BLaER1 (cell line): ENCODE data around the gene CUBN.

Experiments used
- H3K27ac ChIP-seq: shearing (Covaris generic); formaldehyde crosslinking; 2 replicates; pipeline ENCODE4 v1.8.1; 2022
- H3K27me3 ChIP-seq: shearing (Covaris generic); formaldehyde crosslinking; 2 replicates; pipeline ENCODE4 v1.8.1; 2022
- H3K36me3 ChIP-seq: shearing (Covaris generic); formaldehyde crosslinking; 2 replicates; pipeline ENCODE4 v1.8.1; 2022
- H3K4me1 ChIP-seq: shearing (Covaris generic); formaldehyde crosslinking; 2 replicates; pipeline ENCODE4 v1.8.1; 2022
- H3K4me2 ChIP-seq: shearing (Covaris generic); formaldehyde crosslinking; 2 replicates; pipeline ENCODE4 v1.8.1; 2022
- H3K4me3 ChIP-seq: shearing (Covaris generic); formaldehyde crosslinking; 2 replicates; pipeline ENCODE4 v1.8.1; 2022
- H3K9ac ChIP-seq: shearing (Covaris generic); formaldehyde crosslinking; 2 replicates; pipeline ENCODE4 v1.8.1; 2022
- H3K9me3 ChIP-seq: shearing (Covaris generic); formaldehyde crosslinking; 2 replicates; pipeline ENCODE4 v1.8.1; 2022
- H4K20me1 ChIP-seq: shearing (Covaris generic); formaldehyde crosslinking; 2 replicates; pipeline ENCODE4 v1.8.1; 2022
- Cebpa-rat ChIP-seq: shearing (Covaris generic); IDR thresholded peaks from 2 replicates; pipeline ENCODE4 v1.8.1; 2022

Gene CUBN

GRCh38 chr10:16867990-16868389 lies 261.6 kb downstream of the CUBN start:
- Histone ChIP-seq H3K27me3 (no peaks in the 10 kb centered on the region), H4K20me1 (no peaks in the 10 kb centered on the region), H3K27ac (no peak overlapping the region), H3K4me2 (no peak overlapping the region), H3K4me3 (no peak overlapping the region), H3K4me1 (peaks cover 18% of the 10 kb centered on the region), H3K36me3 (no peaks in the 10 kb centered on the region), H3K9me3 (0 out of 2 replicates have a peak, but pooled peaks cover 10% of the 10 kb centered on the region), H3K9ac (no peak overlapping the region)
- TF ChIP-seq Cebpa-rat, result no peak

GRCh38 chr10:16867556-16867955 lies 262.1 kb downstream of the CUBN start:
- no peak overlapping the region for H3K27ac ChIP-seq
- no peak for TF ChIP-seq Cebpa-rat
- no peak overlapping the region for H3K4me3 ChIP-seq
- no peaks in the 10 kb centered on the region for H3K36me3 ChIP-seq
- no peak overlapping the region for H3K4me2 ChIP-seq
- no peaks in the 10 kb centered on the region for H4K20me1 ChIP-seq
- peaks cover 22% of the 10 kb centered on the region for H3K4me1 ChIP-seq
- H3K27me3 ChIP-seq, result no peaks in the 10 kb centered on the region
- H3K9me3 ChIP-seq, result 0 out of 2 replicates have a peak, but pooled peaks cover 10% of the 10 kb centered on the region
- H3K9ac ChIP-seq, result no peak overlapping the region

GRCh38 chr10:16866541-16867275 lies 262.9 kb downstream of the CUBN start:
- no peaks in the 10 kb centered on the region for H4K20me1 ChIP-seq
- H3K27me3 ChIP-seq, result no peaks in the 10 kb centered on the region
- H3K9ac ChIP-seq, result no peak overlapping the region
- 0 out of 2 replicates have a peak, but pooled peaks cover 10% of the 10 kb centered on the region for H3K9me3 ChIP-seq
- H3K4me3 ChIP-seq, result no peak overlapping the region
- no peak overlapping the region for H3K4me2 ChIP-seq
- peaks cover 27% of the 10 kb centered on the region for H3K4me1 ChIP-seq
- H3K27ac ChIP-seq, result no peak overlapping the region
- no peaks in the 10 kb centered on the region for H3K36me3 ChIP-seq
- no peak for TF ChIP-seq Cebpa-rat

- no peak overlapping the region for H3K9ac ChIP-seq
- no peak overlapping the region for H3K4me3 ChIP-seq
- H3K4me2 ChIP-seq, result peak overlapping the region; percentile 24
- H4K20me1 ChIP-seq, result no peaks in the 10 kb centered on the region
- H3K4me1 ChIP-seq, result peaks cover 27% of the 10 kb centered on the region
- no peaks in the 10 kb centered on the region for H3K36me3 ChIP-seq
- H3K27ac ChIP-seq, result no peak overlapping the region
- no peak for TF ChIP-seq Cebpa-rat
- no peaks in the 10 kb centered on the region for H3K27me3 ChIP-seq
- 0 out of 2 replicates have a peak, but pooled peaks cover 10% of the 10 kb centered on the region for H3K9me3 ChIP-seq
Measured at GRCh38 chr10:16865766-16866165, 263.8 kb downstream of the CUBN start.

GRCh38 chr10:16863766-16864165 lies 265.8 kb downstream of the CUBN start:
- peak overlapping the region; percentile 66 for H3K4me2 ChIP-seq
- H3K27me3 ChIP-seq, result no peaks in the 10 kb centered on the region
- no peak overlapping the region for H3K27ac ChIP-seq
- no peaks in the 10 kb centered on the region for H4K20me1 ChIP-seq
- no peaks in the 10 kb centered on the region for H3K36me3 ChIP-seq
- no peak for TF ChIP-seq Cebpa-rat
- 0 out of 2 replicates have a peak, but pooled peaks cover 10% of the 10 kb centered on the region for H3K9me3 ChIP-seq
- H3K4me3 ChIP-seq, result no peak overlapping the region
- H3K9ac ChIP-seq, result no peak overlapping the region
- H3K4me1 ChIP-seq, result peaks cover 27% of the 10 kb centered on the region

- no peak overlapping the region for H3K4me3 ChIP-seq
- no peak for TF ChIP-seq Cebpa-rat
- H3K4me1 ChIP-seq, result peaks cover 3% of the 10 kb centered on the region; the same call in 1 of the 2 replicates
- no peaks in the 10 kb centered on the region for H4K20me1 ChIP-seq
- no peak overlapping the region for H3K4me2 ChIP-seq
- no peaks in the 10 kb centered on the region for H3K36me3 ChIP-seq
- H3K27ac ChIP-seq, result no peak overlapping the region
- no peaks in the 10 kb centered on the region for H3K27me3 ChIP-seq
- no peak overlapping the region for H3K9ac ChIP-seq
- H3K9me3 ChIP-seq, result no peaks in the 10 kb centered on the region
Measured at GRCh38 chr10:16857419-16857818, 272.2 kb downstream of the CUBN start.

GRCh38 chr10:16856567-16856966 lies 273.0 kb downstream of the CUBN start:
- Histone ChIP-seq H3K4me2 (no peak overlapping the region), H3K9me3 (no peaks in the 10 kb centered on the region), H3K27me3 (no peaks in the 10 kb centered on the region), H3K4me1 (no peaks in the 10 kb centered on the region), H3K36me3 (no peaks in the 10 kb centered on the region), H3K9ac (no peak overlapping the region), H3K4me3 (no peak overlapping the region), H4K20me1 (no peaks in the 10 kb centered on the region), H3K27ac (no peak overlapping the region)
- TF ChIP-seq Cebpa-rat, result no peak

GRCh38 chr10:16856092-16856491 lies 273.5 kb downstream of the CUBN start:
- Histone ChIP-seq H3K9me3 (no peaks in the 10 kb centered on the region), H3K4me1 (no peaks in the 10 kb centered on the region), H3K4me2 (no peak overlapping the region), H3K27ac (no peak overlapping the region), H3K9ac (no peak overlapping the region), H3K4me3 (no peak overlapping the region), H3K36me3 (no peaks in the 10 kb centered on the region), H3K27me3 (no peaks in the 10 kb centered on the region), H4K20me1 (no peaks in the 10 kb centered on the region)
- TF ChIP-seq Cebpa-rat, result no peak

GRCh38 chr10:16854623-16855022 lies 275.0 kb downstream of the CUBN start:
- no peak overlapping the region for H3K9ac ChIP-seq
- no peaks in the 10 kb centered on the region for H3K9me3 ChIP-seq
- no peak overlapping the region for H3K27ac ChIP-seq
- H3K4me3 ChIP-seq, result no peak overlapping the region
- H3K36me3 ChIP-seq, result no peaks in the 10 kb centered on the region
- H3K4me2 ChIP-seq, result no peak overlapping the region
- H3K27me3 ChIP-seq, result no peaks in the 10 kb centered on the region
- no peaks in the 10 kb centered on the region for H4K20me1 ChIP-seq
- no peak for TF ChIP-seq Cebpa-rat
- H3K4me1 ChIP-seq, result no peaks in the 10 kb centered on the region

GRCh38 chr10:16853809-16854208 lies 275.8 kb downstream of the CUBN start:
- H3K27me3 ChIP-seq, result no peaks in the 10 kb centered on the region
- H3K4me1 ChIP-seq, result no peaks in the 10 kb centered on the region
- no peak overlapping the region for H3K27ac ChIP-seq
- H3K4me2 ChIP-seq, result no peak overlapping the region
- H4K20me1 ChIP-seq, result no peaks in the 10 kb centered on the region
- no peaks in the 10 kb centered on the region for H3K9me3 ChIP-seq
- no peaks in the 10 kb centered on the region for H3K36me3 ChIP-seq
- H3K9ac ChIP-seq, result no peak overlapping the region
- H3K4me3 ChIP-seq, result no peak overlapping the region
- no peak; the same call in 1 of the 2 replicates for TF ChIP-seq Cebpa-rat
